Stimulated activated CD4-positive, alpha-beta T cell treated with anti-CD3 and anti-CD28 coated beads, Interleukin-1b, Interleukin-23, amount 100 ng/mL, for 1 hour (primary cell): Measurements from ENCODE around the gene L2HGDH.
A peak's percentile ranks its signal among the peaks of the same experiment; 100 is the strongest.

Experiments
- DNase-seq, 2 donors: peaks; one replicate each; pipeline ENCODE4 v3.0.0-alpha.2; 2020; ENCODE audit warnings: low read depth in 2 of 2

The L2HGDH gene

GRCh38 chr14:50288146-50288545 is 23.9 kb downstream of the L2HGDH start:
- DNase-seq = no peak

- no peak for DNase-seq
These were observed 26.2 kb downstream of the L2HGDH start for GRCh38 chr14:50285861-50286260.

DNA sequence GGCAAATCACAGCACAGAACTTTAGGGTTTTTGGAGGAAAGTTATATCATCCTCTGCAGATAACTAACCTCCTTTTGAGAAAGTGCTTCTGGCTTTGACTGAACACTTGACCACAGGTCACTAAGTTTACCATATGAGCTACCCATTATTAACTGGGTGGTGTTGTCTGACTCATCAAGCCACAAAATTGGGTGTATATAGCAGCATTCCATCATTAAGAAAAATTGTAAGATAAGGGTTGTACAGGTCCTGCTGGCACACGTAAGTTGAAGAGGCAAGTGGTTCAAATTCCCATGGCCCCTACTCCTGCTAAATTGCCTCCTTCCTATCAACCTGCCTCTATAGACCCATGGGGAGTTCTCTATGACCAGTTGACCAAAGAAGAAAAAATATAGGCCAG is 39.5 kb downstream of the L2HGDH start:
- DNase-seq = no peak

DNA sequence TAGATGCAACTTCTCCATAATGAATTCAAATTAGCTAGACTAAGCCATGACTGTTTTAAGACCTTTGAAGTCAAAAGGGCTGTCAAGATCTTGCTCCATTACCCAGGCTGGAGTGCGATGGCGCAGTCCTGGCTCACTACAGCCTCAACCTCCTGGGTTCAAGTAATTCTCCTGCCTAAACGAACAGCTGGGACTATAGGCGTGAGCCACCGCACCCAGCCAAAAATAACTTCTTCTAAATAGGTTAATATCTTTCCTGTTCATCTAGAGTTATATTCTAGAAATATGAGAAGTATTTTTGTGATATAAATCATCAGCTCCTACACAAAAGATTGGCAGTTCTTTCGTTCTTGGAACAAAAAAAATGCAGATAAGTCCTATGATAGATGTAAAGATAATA is 41.1 kb downstream of the L2HGDH start:
- DNase-seq = no peak

- DNase-seq = no peak
These were observed 47.0 kb downstream of the L2HGDH start for GRCh38 chr14:50265029-50265428.

DNA sequence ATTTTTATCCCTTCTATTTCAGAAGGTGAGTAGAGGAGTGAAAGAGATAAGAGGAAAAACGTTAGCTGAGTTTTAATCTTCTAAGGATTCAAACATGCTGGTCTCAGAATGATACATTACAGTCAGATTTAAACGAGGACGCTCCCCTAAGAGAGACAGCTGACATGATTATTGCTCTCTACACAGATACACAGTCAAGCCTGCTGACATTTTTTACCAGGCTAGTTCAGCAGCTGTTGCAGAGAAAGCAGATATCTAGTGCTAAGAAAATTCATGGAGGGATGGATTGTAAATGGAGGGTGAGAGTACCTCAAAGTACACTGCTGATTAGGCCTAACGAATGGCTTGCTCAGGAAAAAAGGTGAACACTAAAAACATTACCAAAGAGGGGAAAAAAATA is 48.7 kb downstream of the L2HGDH start:
- no peak for DNase-seq

DNA sequence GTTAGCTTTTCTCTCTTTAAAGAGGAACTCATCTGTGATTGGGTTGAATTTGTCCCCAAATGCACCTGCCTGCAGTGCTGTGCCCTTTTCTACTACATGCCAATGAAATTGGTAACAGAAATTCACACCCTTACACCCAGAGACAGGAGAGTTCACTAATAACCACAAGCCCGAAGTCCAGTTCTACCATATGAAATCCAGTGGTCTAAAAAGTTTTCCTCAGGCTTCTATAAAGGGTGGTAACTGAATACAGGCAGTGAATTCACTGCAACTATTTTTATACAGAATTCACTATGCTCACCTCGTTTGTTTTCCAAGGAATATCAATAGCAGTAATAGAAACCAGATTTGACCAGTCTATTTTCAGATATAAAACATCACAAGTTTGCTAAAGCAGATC is 49.2 kb downstream of the L2HGDH start:
- no peak for DNase-seq

GRCh38 chr14:50260511-50260910 is 51.5 kb downstream of the L2HGDH start:
- no peak for DNase-seq

- DNase-seq = no peak
These were observed 52.0 kb downstream of the L2HGDH start for GRCh38 chr14:50260072-50260471.

GRCh38 chr14:50257732-50258131 is 54.3 kb downstream of the L2HGDH start:
- DNase-seq = no peak

DNA sequence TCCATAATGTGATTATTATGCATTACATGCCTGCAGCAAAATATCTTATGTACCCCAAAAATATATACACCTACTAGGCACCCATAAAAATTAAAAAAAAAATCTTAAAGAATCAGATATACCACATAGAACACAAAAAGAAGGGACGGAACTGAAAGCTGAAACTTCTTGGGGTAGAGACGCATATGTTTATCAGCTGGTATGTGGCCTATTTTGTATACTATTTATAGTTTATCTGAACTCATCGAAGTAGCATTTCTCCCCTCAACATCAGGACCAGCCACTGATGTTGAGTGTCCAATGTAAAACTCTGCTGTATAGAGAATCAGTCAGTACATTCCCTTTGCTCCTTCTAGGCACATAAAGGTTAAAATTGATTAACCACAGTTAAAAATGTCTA is 57.8 kb downstream of the L2HGDH start:
- DNase-seq = no peak

GRCh38 chr14:50249136-50249775 is 62.8 kb downstream of the L2HGDH start:
- no peak for DNase-seq

- DNase-seq = no peak
These were observed 64.8 kb downstream of the L2HGDH start for GRCh38 chr14:50247245-50247644.

DNA sequence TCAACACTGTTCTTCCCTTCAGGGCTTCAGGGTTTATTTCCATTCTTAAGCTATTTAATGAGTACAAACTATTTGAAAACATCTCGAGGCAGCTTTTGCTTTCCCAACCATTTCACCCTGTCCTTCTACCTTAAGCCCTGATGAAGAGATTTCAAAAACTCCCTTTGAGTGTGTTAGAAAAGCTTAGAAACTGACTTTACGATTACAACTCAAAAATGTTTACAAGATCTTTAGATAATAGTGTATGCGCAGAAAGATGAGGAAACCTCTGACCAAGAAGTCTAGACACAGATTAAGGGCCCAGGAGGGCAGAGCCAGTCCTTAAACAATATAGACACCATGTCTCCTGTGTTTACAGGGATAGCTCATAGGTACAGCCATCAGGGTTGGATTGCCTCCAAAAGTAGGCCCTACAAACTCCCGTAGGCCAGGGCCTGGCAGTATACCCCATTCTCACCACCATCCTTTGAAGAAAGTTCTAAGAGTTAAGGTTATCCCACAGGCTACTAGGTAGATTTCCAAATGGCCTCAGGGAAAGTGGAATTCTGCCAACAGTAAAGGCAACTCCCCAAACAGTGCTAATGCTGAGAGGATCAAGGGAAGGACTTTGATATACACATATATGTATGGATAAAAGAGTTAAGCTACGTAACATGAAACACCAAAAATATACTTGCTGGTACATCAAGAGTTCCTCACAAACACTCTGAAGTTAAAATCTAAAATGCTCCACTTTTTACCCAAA is 69.3 kb downstream of the L2HGDH start:
- no peak for DNase-seq

- no peak for DNase-seq
These were observed 69.9 kb downstream of the L2HGDH start for GRCh38 chr14:50242096-50242495.

- DNase-seq = no peak
These were observed 74.6 kb downstream of the L2HGDH start for GRCh38 chr14:50237427-50237826.

DNA sequence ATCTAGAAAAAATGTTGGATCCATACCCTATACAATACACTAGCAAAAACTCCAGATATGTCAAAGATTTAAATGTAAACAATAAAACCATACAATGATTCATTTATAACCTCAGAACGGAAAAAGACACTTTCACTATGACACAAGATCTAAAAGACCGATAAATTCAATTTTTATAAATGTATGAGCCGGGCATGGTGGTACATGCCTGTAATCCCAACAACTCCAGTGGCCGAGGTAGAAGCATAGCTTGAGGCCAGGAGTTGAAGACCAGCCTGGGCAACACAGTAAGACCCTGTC is 78.1 kb downstream of the L2HGDH start:
- no peak for DNase-seq

DNA sequence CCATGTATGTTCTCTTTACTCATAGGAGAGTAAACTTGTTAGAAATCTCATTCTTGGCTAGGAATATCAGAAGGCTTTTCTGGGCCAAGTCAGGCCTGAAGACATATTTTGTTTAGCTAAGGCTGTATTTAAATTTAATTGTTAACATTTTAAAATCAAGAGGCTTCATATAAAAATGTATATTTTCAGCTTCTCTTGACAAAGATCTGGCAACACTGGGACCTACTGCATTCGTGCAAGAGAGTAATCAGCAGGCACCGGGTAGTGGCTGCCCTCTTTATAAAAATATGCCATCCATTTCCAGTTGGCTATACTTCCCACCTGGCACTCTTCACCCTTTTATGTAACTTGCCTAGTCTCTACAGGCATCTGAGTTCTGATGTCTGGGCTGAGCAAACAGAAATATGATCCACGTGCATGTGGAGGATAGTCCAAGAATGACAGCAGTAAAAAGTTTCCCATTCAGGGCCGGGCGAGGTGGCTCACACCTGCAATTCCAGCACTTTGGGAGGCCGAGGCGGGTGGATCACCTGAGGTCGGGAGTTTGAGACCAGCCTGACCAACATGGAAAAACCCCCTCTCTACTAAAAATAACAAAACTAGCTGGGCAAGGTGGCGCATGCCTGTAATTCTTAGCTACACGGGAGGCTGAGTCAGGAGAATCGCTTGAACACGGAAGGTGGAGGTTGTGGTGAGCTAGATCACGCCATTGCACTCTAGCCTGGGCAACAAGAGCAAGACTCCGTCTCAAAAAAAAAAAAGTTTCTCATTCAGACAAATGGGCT is 78.7 kb downstream of the L2HGDH start:
- DNase-seq = no peak

- no peak for DNase-seq
These were observed 79.8 kb downstream of the L2HGDH start for GRCh38 chr14:50232276-50232642.

DNA sequence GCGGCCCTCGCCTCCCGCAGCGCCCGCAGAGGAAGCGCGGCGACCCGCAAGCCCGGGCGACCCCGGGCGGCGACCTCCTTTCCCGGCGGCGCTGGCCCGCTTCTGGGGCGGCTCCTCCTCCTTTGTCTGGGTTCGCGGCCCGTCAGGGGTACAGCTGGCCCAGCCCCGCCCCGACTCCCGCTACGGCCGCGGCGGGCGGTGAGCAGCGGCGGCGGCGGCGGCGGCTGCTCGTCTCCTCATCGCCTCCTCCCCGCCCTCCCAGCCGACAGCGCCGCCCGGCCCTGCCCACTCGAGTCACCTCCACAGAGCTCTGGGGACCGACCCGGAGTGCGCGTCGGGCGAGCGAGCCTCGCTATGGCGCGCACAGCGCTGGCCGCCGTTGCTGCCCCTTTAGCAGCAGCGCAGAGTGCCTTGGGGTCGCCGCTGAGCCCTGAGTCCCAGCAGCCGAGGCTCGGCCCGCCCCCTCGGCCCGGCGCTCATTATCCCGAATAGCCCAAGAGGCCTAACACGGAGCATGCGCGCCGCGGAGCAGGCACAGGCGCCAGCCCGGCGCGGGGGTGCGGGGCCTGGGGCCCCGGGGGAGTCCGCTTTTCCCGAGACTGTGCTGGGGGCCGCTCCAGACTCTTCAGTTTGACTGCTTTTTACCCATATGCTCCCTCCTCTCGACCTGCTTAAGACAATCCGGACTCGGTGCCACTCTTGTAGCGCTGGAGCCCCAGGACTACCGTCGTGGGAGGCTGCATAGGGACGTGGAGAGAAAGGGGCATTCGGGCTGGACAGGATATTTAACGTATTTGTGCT is 80.4 kb downstream of the L2HGDH start, which contains the start of gene SOS2:
Gene SOS2, minus strand, starts transcription at position 104 of the 801 bp plus-strand sequence. CDS start 295 bp downstream, outside the sequence.
- peak; percentile 53 to 56 for DNase-seq

- no peak for DNase-seq
These were observed 81.1 kb downstream of the L2HGDH start for GRCh38 chr14:50230701-50231474.

- no peak for DNase-seq
These were observed 81.7 kb downstream of the L2HGDH start for GRCh38 chr14:50230401-50230700.
